GM19035 (cell line): Measurements from ENCODE around the gene ANKK1.

Experiments
- ATAC-seq: cut with Tn5 transposase; IDR thresholded peaks from one replicate; pipeline ENCODE4 v1.9.1; 2021; ENCODE audit not compliant: unreplicated experiment

The ANKK1 gene

DNA sequence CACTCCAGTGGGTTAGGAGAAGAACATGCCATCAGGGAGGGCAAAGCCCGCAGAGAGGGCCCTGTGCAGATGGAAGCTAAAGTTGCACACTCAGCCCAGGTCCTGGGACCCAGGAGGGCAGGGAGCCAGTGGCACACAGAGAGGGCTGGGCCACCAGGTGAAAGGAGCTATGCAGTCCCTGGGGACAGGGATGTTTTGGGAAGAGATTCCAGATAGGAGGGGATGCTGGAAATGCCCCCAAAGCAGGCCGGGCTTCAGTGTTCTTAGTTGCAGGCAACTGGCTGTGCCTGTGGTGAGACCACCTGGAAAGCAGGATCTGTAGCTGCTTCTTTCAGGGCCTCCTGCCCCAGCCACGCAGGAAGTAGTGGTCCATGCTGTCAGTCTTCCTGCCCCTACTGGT is 19.6 kb downstream of the ANKK1 start:
- ATAC-seq, result no peak

DNA sequence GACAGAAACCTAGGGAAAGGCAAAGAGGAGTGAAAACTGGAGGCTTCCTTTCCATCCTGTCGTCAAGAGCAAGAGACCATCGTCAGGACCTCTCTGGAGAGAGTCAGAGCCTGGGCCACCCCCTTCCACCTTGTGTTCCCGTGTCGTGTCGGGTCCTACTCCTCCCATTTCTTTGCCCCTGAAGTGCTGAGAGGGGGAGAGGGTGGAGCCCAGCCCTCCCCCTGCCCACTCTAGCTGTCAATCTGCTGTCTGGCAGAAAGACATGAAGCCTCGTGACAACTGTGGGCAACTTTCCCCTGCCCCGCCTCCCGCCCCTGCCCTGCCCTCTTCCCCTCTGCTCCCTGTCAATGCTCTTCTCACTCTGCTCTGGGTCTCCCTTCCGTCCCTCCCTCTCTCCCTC is 20.6 kb downstream of the ANKK1 start:
- ATAC-seq, result no peak

DNA sequence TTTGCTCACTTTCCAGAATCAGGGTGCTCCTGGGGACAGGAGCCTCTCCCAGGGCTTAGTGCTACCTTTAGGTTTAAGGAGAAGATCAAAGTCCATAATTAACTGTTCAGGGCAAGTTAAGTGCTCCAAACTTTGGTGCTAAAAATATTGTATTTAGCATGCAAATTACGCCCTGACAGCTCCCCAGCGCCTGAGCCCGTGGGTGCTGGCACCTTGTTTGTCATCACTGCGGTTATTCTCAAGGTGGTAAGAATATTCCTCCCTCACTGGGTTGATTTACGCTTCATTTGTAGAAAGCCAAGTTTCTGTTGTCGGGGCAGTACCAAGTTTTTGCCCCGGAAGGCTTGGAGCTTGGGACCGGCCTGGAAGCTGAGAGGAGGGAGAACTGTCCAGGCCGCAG is 21.3 kb downstream of the ANKK1 start:
- no peak for ATAC-seq

- ATAC-seq, result no peak
Measured at GRCh38 chr11:113409526-113409925, 21.9 kb downstream of the ANKK1 start.

GRCh38 chr11:113410414-113411135 is 23.0 kb downstream of the ANKK1 start:
- no peak for ATAC-seq

GRCh38 chr11:113411536-113411935 is 24.0 kb downstream of the ANKK1 start:
- ATAC-seq, result no peak

GRCh38 chr11:113412675-113413074 is 25.1 kb downstream of the ANKK1 start:
- ATAC-seq, result no peak

- ATAC-seq, result no peak
Measured at GRCh38 chr11:113415343-113415742, 27.8 kb downstream of the ANKK1 start.

DNA sequence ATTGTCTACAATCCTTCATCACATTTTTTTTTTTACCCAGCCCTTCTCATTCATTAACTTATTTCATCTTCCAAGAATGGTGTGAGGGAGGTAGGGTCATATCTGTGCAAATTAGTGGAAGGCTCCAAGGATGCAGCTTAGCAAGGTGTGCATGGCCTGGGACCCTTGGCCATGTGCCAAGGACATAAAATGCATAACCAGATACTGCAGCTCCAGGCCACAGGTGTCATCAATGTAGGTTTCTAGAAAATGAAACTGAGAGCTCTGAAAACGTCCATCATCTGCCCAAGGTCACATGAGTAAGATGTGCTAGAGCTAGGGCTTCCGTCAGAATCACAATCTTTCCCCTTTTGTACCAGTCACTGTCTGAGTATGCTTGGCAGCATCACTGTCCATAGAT is 29.8 kb downstream of the ANKK1 start:
- no peak for ATAC-seq

- ATAC-seq, result no peak
Measured at GRCh38 chr11:113419454-113420003, 31.9 kb downstream of the ANKK1 start.

DNA sequence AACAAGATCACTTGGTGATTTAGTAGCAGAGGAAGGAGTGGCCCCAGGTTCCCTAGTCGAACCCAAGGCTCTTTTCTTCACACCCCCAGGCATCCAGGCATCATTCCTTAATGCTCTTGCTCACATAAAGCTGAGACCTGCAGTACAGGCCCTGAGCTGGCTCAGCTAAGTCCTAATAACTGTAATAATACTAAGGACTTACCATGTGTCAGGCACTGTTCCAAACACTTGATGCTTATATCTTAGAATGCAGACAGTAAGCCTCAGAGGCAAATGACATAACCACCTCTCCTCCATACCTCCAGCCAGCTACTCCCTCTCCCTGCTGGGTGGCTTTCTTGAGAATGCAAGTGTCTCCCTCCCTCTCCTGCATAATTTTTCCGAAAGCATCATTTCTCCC is 33.2 kb downstream of the ANKK1 start:
- ATAC-seq, result no peak

- no peak for ATAC-seq
Measured at GRCh38 chr11:113426686-113427085, 39.1 kb downstream of the ANKK1 start.

DNA sequence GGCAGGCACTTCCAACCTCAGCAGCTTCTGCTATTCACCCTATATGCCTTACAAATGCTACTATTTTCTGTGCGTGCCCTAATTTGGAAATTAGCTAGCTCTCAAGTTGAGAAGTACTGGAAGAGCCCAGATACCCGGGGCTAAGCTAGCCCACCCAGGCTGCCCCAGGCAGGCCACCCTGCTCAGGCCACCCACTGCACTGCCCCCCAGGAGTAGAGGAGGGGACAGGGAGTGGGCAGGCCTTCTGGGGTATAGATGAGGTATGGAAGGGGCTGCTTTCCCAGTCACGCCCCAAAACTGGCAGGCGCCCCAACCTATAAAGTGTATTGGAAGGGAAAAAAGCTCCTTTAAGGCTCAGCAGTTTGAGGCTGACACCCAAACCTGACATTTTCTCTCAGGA is 44.2 kb downstream of the ANKK1 start:
- ATAC-seq, result no peak

GRCh38 chr11:113435190-113435968 is 47.8 kb downstream of the ANKK1 start:
- no peak for ATAC-seq

GRCh38 chr11:113436672-113437252 is 49.2 kb downstream of the ANKK1 start:
- ATAC-seq, result no peak

DNA sequence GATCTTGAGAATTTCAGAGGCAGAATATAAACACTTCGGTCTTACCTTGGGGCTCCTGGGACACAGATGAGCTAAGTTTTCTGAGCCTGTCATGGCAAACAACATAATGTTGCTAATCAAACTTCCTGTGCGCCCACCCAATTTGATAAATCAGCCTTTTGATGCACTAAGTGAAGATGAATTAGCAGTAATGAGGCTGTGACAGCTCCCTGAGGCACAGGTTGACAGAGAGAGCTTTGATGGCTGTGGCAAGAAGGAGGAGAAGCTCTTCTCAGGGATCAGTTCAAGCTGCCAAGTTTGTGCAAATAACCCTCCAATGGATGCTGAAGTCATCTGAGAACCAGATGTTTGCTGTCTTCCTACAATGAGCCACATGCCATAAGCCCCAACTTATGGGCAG is 53.2 kb downstream of the ANKK1 start:
- ATAC-seq, result no peak

- ATAC-seq, result no peak
Measured at GRCh38 chr11:113444502-113445123, 57.0 kb downstream of the ANKK1 start.

DNA sequence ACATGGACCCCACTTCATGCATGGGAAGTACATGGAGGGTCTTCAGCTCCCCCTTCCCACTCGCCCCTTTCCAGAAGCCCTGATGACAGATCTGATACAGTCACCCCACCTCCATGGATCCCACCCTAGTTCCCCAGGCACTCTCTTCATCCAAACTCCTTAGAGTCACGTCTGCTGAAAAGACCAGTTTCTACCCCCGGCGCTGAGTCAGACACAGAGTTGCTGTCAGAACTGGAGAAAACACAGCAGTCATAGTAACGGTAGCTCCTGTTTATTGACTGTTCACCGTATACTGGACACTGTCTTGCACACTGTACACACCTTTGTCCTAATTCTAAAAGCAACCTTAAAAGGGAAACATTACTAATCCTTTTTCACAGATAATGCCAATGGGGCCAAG is 58.5 kb downstream of the ANKK1 start:
- peak; percentile 85 for ATAC-seq

GRCh38 chr11:113446938-113447337 is 59.4 kb downstream of the ANKK1 start:
- ATAC-seq, result no peak

GRCh38 chr11:113447621-113448315 is 60.2 kb downstream of the ANKK1 start:
- no peak for ATAC-seq

GRCh38 chr11:113448316-113448677 is 60.7 kb downstream of the ANKK1 start:
- ATAC-seq, result no peak
